Stimulated activated CD4-positive, alpha-beta T cell treated with anti-CD3 and anti-CD28 coated beads, TNF-alpha, amount 100 ng/mL, for 4 hours (primary cell): ENCODE data around the gene CFAP20DC.
"Not testable (repeated sequence)": the region's sequence is repeated elsewhere in the genome, so short reads cannot be mapped to it uniquely, and the experiment has no call there.

ENCODE experiments used
- DNase-seq, 3 experiments: peaks; one replicate each; pipeline ENCODE4 v3.0.0-alpha.2; 2020; ENCODE audit warnings: low read depth in 3 of 3

The CFAP20DC gene

DNA sequence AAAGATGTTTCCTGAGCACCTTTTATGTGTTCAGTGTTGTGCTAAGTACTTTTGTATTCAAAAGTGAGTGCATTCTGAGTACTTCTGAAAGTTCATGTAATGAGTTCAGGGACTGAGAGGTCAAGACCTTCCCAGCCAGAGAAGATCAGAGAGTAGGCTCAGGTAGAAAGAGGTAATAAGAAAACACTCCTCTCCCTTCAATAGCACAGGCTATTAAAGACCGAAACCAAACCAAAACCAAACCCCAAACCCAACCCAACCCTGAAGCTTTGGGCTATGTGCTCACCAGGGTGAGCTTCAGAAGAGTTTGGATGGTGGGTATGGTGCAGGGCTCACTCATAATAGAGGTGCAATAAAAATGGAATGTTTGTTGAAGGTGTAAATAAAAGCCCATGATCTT is 306.5 kb downstream of the CFAP20DC start:
- no peak for DNase-seq

DNA sequence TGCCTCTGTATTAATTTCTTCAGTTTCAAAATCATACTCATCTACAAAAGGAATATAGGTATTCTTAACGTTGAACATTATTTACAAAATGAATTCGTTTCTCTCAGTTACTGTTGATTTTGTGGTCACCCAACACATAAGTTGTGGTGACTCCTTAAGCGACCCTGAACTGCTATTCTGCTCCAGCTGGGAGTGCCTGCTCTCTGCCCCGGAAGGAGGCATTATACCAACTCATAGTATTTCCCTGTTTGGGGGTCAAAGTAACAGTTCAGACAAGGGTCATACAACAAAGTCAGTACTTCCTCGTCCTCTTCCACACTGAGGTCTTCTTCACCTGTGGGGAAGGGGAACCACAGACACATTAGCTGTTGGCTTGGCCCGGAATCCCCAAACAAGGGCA is 307.6 kb downstream of the CFAP20DC start:
- DNase-seq: no peak

DNA sequence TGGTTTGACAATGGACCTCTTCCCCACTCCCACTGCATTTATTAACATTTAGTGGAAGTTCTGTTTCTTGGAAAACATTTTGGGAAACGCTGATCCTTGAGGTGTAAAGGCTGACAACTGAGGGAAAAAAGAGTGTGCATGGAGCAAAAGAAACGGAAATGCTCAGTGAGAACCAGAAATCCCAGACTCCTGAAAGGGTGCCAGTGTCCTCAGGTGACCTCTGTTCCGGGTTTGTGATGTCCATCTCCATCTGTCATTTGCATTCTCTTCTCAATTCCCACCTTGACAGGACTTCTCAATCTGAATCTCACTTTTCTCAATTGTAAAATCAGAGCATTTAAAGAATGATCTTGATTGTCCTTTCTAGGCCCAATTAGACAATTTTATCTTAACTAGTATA is 312.2 kb downstream of the CFAP20DC start:
- no peak for DNase-seq

DNA sequence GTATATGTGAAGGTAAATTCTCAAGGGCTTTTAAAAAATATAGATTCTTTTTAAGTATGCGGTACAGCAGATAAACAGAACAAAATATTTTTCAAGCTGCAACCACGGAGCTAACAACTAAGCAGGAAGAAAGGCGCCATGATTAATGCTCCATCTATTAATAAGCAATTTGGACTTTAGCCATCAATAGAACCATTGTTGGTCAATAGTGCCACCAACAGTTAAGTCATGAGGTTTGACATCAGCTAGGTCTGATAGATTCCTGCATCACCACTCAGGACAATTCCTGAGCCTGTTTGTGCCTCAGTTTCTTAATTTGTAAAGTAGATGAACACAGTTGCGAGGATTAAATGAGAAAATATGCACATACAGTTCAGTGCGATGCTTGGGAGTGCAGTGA is 318.2 kb downstream of the CFAP20DC start:
- no peak for DNase-seq

DNA sequence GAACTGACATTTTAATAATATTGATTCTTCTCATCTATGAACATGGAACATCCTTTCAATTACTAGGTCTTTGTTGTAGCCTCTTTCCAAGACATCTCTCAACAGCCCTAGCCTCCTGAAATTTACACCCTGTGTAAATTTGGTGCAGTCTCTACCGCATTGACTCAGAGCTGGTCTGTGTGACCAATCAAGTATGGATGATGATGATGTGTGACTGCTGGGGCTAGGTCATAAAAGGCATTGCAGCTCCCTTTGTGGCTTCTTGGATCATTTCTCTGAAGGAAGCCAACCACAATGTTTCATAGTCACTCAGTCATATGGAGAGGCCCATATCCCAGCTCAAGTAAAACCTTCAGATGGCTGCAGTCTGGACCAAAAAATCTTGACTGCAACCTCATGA is 321.1 kb downstream of the CFAP20DC start:
- no peak for DNase-seq

DNA sequence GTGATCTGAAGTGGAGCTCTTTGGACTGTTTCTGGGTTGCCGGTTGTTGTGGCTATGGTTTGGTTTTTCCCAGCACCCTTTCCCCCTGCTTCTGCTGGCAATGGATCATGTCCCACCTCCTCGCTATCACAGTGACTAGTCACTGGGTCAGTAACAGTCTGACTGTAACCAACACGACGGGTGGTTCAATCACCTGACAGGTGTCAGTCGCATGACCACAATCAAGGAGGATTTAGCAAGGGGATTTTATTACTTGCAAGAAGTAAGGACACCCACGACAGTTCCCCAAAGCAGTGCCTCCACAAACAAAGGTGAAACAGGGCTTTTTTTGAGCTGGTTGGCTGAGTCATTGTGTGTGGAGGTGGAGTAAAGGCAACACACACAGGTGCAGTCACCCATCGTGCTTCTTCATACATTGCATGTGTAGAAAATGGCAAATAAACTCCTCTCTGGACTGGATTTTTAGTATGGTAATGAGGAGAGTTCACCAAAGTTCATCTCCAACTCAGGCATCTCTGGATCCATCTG is 324.4 kb downstream of the CFAP20DC start:
- DNase-seq: no peak

DNA sequence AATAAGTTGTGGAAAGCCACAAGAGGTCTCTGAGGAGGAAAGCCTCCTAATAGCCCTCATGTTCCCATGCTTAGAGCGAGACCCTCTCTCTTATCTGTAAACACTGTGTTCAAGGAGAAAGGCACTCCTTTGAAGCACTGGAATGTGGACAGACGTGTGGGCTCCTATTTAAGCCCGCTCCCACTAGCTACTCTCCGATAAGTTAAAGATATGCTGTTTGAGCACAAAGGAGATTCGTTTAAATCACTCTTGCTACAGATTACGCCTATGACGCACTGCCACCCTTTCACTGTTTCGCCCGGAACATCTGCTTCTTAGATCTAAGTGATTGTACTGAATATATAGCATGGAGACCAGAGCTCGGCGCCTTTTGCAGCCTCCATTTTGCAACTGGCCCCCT is 325.5 kb downstream of the CFAP20DC start:
- no peak for DNase-seq

DNA sequence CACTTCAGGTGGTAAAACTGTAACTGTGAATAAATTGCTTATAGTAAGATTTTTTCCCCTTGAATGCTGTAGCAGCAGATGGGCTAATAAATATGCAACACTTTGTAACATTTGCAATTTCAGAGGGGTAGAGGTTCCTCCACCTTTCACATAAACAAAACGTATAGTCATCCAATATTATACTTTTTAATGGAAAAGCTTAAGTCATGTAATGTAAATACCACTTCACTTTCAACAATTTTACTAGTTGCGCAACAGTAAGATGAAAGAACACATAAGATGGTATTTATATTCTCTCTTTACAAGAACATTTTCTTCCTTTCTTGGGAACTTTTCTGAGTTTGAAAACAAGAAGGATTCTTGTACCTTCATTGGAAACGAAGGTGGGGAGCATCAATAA is 326.7 kb downstream of the CFAP20DC start:
- no peak for DNase-seq

DNA sequence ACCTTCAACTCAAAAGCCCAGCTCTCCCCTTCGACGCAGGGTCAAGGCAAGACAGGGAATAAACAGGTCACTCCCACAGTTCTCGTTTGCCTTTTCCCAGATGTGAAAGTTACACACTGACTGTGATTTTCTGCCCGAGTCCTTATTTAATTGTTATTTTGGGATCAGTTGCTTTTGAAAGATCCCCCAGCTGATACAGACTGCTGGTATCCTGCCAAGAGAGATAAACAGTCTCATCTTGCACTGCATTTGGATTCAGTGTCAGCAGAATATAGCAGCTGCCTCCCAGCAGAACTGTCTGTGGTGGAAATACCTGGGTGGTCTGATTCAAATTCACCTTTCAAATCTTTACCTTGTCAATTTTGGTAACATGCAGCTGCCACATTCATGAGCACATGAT is 327.3 kb downstream of the CFAP20DC start:
- no peak for DNase-seq

DNA sequence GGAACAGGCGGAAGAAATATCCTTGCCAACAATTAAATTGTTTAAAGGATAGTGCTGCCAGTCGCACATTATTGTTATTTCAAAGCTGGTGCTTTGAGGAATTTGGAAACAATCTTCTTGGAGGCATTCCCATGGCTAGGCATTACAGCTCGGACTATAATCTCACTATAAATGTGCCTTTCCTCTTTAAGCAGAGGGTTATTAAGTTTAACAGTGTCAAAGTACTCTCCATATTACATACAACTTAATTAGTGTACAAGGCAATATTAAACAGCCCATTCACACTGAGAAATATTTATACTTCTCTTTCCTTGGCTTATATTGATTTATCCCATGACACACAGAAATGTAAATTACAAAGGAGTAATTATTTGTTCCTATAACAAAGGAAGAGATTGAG is 329.3 kb downstream of the CFAP20DC start:
- DNase-seq: no peak

DNA sequence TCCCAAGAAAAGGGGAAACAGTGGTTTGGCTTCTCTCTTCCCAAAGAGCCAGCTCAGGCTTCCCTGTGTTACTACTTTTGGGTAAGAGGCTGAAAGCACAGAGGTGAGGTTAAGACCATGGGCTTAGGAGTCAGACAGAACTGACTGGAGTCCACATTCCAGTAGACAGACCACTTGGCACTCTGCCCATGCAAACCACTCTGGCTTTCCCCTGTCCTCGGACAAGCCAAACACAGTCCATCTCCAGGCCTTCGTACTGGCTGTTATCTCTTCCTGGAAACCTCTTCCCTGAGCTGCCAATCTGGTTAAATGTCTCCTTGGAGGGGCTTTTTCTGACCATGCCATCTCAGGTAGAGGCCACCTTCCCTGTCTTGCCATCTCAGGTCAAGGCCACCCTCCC is 330.1 kb downstream of the CFAP20DC start:
- no peak for DNase-seq

DNA sequence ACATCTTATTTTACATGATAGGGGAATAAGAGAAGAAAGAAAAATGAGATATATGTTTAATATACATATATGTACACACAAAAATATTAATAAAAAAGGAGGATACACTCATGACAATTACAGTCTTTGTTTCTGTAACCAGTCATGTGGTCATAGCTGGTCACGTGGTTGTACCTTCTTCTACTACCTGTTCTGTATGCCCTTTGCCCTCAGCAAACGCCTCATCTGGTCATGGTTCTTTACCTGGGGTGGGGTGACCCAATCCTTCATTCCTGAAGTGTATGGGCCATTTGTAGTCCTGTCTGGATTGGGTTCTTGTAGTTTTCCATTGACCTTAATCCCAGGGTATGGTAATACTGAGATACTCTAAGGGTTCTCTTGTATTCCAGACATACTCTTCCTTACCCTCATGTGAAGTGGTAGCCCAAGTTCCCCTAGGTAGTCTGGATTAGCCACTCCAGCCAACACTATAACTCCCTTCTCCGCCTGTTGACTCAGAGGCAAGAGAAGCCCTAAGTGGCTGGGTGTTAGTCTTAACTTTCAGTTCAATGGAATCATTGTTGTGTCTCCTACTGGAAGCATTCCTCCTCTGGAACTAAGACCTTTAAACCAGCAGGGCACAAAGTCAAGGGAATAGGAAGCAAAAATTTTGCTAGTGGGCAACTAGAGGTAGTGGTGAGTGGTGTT is 336.0 kb downstream of the CFAP20DC start:
- no peak for DNase-seq

DNA sequence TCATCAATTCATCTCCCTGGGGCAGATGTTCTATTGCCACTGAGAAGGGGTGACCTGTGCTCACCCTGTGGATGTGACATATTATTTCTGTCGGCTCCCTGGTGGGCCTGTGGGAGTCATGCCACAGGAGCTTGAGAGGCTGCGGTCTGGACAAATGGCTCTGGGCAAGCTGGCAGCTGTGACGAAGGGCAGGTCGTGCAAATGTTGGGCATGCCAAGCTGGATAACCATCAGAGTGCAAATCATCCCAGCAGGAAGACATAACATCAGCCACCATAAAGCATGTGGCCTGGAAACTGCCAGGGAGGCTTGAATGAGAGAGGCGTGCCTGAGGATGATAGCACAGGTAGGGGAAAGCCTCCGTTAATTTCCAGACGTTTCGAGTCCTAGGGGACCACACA is 338.0 kb downstream of the CFAP20DC start:
- DNase-seq: no peak

DNA sequence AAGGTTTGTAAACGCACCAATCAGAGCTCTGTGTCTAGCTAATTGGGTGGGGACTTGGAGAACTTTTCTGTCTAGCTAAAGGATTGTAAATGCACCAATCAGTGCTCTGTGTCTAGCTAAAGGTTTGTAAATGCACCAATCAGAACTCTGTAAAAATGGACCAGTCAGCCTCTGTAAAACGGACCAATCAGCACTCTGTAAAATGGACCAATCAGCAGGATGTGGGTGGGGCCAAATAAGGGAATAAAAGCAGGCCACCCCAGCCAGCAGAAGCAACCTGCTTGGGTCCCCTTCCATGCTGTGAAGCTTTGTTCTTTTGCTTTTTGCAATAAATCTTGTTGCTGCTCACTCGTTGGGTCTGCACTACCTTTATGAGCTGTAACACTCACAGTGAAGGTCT is 340.8 kb downstream of the CFAP20DC start:
- not testable (repeated sequence) for DNase-seq

DNA sequence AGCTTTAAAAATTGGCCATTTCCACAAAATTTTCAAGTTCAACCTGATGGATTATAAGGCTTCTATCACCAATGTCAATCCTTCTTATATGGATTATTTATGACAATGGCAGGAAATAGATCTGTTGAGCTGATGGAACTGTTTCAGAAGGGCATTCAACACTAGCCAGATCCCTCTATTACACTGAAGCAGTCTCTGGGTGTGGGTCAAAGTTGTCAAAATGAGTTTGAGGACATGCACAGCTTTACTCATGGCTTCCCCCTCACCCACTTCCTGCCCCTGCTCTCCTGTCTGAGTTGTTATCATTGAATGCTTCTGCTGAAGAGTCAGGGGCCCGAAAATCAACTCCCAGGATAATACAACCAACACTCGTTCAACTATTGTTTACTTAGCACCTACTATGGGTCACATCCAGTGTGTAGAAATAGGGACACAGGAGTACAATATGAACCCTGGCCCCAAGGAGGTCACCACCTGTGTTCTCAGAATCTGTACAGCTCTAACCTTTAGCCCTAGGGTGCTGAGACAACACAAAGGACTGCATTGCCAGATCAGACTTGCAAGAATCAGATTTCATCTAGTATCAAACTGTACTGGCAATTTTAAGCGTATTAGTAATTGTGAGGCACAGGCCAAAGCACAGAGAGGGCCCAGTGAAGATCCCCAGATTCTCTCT is 341.6 kb downstream of the CFAP20DC start:
- no peak for DNase-seq

DNA sequence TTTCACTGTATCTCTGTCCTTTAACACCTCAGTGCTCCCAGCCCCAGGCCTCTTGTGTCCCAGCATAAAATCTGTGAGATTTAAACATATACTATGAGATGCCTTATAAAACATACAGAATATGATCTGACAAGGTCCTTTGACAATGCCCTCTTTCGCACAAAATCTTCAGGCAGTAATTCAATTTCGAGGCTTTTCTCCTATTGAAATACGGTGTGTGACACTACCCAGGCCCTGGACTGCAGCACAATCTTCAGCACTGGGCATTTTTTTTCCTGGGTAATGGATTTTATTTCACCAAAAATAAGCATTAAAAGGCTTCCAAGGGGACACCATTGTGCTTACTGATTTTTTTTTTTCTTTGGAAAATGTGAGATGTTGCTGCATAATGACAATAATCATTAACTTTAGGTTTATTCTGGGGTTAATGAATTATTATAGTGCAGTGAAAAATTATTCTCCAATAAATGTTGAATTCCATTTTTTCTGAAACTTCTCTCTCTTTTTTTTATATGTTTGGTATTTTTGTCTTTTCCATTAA is 342.4 kb downstream of the CFAP20DC start:
- no peak for DNase-seq

DNA sequence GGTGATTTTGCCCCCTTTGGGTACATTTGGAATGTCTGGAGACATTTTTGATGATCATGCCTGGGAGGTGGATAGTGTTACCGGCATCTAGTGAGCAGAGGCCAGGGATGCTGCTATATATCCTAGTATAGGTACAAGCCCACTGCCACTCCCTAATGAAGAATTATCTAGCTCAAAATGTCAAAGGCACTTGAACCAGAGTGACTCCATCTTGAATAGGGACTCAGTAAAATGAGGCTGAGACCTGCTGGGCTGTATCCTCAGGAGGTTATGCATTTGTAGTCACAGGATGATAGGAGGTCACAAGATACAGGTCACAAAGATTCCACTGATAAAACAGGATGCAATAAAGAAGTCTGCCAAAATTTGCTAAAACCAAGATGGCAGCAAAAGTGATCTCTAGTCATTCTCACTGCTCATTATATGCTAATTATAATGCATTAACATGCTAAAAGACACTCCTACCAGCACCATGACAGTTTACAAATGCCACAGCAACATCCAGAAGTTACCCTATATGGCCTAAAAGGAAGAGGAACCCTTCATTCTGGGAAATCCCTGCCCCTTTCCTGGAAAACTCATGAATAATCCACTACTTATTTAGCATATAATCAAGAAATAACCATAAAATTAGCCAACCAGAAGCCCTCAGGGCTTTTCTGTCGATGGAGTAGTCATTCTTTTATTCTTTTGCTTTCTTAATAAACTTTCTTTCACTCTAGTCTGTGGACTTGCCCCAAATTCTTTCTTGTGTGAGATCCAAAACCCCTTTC is 343.2 kb downstream of the CFAP20DC start:
- DNase-seq: no peak

DNA sequence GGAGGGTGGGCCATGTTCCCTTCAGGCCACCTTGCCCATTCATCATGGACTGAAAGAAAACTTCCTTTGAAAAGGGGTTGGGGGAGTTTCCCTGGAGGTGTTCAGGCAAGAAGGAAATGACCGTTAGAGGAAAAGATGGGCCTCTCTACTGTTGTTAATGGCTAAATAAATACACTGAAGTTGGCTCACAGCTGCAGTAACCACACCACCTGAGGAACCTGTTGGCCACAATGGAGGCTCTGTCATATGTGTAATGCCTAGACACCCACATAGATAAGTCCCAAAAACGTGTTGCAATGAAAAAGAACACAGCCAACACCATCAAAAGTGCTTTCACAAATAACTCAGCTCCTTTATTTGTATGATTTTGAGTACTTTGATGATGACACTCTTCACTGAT is 345.1 kb downstream of the CFAP20DC start:
- DNase-seq: no peak

DNA sequence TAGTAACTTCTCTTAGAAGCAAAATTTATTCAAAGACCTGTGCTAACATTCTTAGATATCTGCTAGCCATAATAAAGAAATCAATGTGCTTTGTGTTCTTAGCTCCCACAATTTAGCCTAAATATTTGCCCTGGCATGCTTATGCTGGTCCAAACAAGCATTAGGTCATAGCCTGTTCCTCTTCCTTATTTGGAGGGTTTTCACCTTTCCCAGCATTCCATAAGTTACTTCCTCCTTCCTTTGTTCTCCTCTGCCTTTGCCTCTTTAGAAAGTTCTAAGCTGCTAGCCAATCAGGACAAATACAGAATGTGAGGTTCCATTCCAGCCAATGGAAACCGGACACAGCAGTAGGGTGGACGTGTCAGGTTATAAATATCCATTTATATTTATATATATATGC is 345.5 kb downstream of the CFAP20DC start:
- not testable (repeated sequence) for DNase-seq

DNA sequence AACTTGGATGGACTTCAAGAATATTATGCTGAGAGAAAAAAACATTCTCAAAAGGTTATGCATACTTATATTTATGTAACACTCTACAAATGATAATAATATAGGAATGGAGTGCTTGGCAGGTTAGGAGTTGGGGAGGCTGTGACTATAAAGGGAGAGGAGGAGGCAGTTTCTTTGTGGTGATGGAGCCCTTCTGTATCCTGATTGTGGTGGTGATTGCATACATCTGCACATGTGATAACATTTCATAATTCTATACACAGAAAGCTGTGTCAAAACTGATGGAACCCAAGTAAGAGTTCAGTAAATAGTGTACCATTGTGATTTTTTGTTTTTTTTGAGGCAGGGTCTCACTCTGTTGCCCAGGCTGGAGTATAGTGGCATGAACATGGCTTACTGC is 351.6 kb downstream of the CFAP20DC start:
- DNase-seq: no peak

DNA sequence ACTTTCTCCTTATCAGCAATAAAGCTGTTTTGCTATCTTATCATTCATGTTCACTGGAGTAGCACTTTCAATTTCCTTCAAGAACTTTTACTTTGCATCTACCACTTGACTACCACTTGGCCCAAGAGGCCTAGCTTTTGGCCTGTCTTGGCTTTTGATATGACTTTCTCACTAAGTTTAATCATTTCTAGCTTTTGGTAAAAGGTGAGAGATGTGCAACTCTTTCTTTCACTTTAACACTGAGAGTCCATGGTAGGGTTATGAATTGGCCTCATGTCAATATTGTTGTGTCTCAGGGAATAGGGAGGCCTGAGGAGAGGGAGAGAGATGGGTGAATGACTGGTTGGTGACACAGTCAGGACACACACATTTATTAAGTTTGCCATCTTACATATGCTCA is 352.3 kb downstream of the CFAP20DC start:
- DNase-seq: no peak

DNA sequence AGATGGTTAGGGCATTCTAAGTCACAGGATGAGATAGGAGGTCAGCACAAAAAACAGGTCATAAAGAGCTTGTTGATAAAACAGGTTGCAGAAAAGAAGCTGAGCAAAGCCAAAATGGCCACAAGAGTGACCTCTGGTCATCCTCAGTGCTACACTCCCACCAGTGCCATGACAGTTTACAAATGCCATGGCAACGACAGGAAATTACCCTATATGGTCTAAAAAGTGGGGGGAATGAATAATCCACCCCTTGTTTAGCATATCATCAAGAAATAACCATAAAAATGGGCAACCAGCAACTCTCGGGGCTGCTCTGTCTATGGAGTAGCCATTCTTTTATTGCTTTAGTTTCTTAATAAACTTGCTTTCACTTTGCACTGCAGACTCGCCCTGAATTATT is 353.0 kb downstream of the CFAP20DC start:
- DNase-seq: not testable (repeated sequence)
